GM11168 (cell line): ENCODE results near the gene UBE2C.

ENCODE experiments used
- in situ Hi-C: fragments of 300-500 bp; cut with MboI; formaldehyde crosslinking; loops from one replicate; pipeline ENCODE4 v1.12.0; 2022; ENCODE audit warnings: low sequenced_read_pairs; ENCODE audit not compliant: unreplicated experiment

Gene UBE2C

GRCh38 chr20:45812157-45813005 is at the start of gene UBE2C:
UBE2C (plus strand) TSS chr20:45812644; CDS start chr20:45812696, 52 bp downstream.
- in situ Hi-C loops = no loop called here

GRCh38 chr20:45764618-45765282 is 47.7 kb upstream of the UBE2C start:
- in situ Hi-C loops = loop anchor here (25.0 kb wide), 1 partner anchor 402 kb away; the partner anchor contains the start of gene SYS1

GRCh38 chr20:45765307-45765875 is 47.1 kb upstream of the UBE2C start:
- in situ Hi-C loops = loop anchor here (25.0 kb wide), 1 partner anchor 403 kb away; the partner anchor contains the start of gene SYS1

- in situ Hi-C loops = loop anchor here (25.0 kb wide), 1 partner anchor 404 kb away; the partner anchor contains the start of gene SYS1
Measured at GRCh38 chr20:45765980-45766379, 46.5 kb upstream of the UBE2C start.

- in situ Hi-C loops = loop anchor here (25.0 kb wide), 1 partner anchor 406 kb away; the partner anchor contains the start of gene SYS1
Measured at GRCh38 chr20:45768479-45768878, 44.0 kb upstream of the UBE2C start.

GRCh38 chr20:45771182-45771759 is 41.2 kb upstream of the UBE2C start:
- in situ Hi-C loops = loop anchor here (10.0 to 25.0 kb wide), 2 partner anchors 176 to 409 kb away; partner anchors contain the start of gene SYS1

GRCh38 chr20:45772693-45773092 is 39.8 kb upstream of the UBE2C start:
- in situ Hi-C loops = loop anchor here (10.0 to 25.0 kb wide), 2 partner anchors 178 to 410 kb away; partner anchors contain the start of gene SYS1

- in situ Hi-C loops = loop anchor here (10.0 to 25.0 kb wide), 2 partner anchors 180 to 413 kb away; partner anchors contain the start of gene SYS1
Measured at GRCh38 chr20:45774945-45775344, 37.5 kb upstream of the UBE2C start.

GRCh38 chr20:45775411-45775810 is 37.0 kb upstream of the UBE2C start:
- in situ Hi-C loops = loop anchor here (10.0 kb wide), 1 partner anchor 181 kb away; no protein-coding TSS in a partner anchor

- in situ Hi-C loops = loop anchor here (10.0 kb wide), 1 partner anchor 182 kb away; no protein-coding TSS in a partner anchor
Measured at GRCh38 chr20:45776931-45777330, 35.5 kb upstream of the UBE2C start.

- in situ Hi-C loops = loop anchor here (10.0 kb wide), 1 partner anchor 184 kb away; no protein-coding TSS in a partner anchor
Measured at GRCh38 chr20:45779011-45779915, 33.2 kb upstream of the UBE2C start.

GRCh38 chr20:45780159-45780558 is 32.3 kb upstream of the UBE2C start:
- in situ Hi-C loops = no loop called here

- in situ Hi-C loops = no loop called here
Measured at GRCh38 chr20:45781391-45781931, 31.0 kb upstream of the UBE2C start.

- in situ Hi-C loops = no loop called here
Measured at GRCh38 chr20:45782890-45783289, 29.6 kb upstream of the UBE2C start.

GRCh38 chr20:45783656-45784294 is 28.7 kb upstream of the UBE2C start:
- in situ Hi-C loops = no loop called here

- in situ Hi-C loops = no loop called here
Measured at GRCh38 chr20:45788351-45788750, 24.1 kb upstream of the UBE2C start.

- in situ Hi-C loops = no loop called here
Measured at GRCh38 chr20:45792317-45793118, 19.9 kb upstream of the UBE2C start.
